Measurements from ENCODE around the gene CSN1S1. TPM values are rescaled to one million over a fixed set of nuclear protein-coding genes. Genes with fewer than 3 reads are reported as not detected.

The CSN1S1 gene
- total RNA-seq, 1 donor from 2014 or later = not detected

DNA sequence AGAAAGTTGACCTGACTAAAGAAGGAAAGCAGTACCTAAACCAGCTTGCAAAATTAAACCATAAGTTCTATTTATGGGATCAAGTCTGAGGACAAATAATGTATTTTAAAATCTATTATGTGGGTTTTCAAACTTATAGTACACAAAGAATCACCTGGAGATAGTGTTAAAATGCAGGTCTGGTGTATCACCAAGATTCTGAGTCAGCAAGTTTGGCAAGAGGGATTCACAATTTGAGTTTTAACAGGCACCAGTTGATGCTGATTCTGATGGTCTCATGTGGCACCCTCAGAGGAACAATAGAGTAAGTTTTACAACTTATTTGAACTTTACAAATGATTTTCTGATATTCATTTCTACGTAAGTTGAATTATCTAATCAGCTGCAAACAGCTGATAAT is 55.8 kb downstream of the CSN1S1 start:
- TF ChIP-seq EZH2phosphoT487 (IDR thresholded peaks at IDR 0.05) (no peak), EZH2 (IDR thresholded peaks at IDR 0.05) (no peak), CTCF (IDR thresholded peaks at IDR 0.05) (no peak)
- no peak for DNase-seq (ENCODE audit: low spot score)
- no peaks in the 10 kb centered on the region for H3F3A ChIP-seq (ENCODE audit: low read depth)
- H3K27me3 ChIP-seq = no peaks in the 10 kb centered on the region
- H3K9me3 Mint-ChIP-seq = no peaks in the 10 kb centered on the region
- no peaks in the 10 kb centered on the region for H3K4me1 Mint-ChIP-seq
- peaks cover 3% of the 10 kb centered on the region for H3K27me3 Mint-ChIP-seq (ENCODE audit: insufficient read depth, low read depth)
- no peak overlapping the region for H3K27ac Mint-ChIP-seq
- no peak overlapping the region for H2AFZ ChIP-seq (replicated peaks)
- H3K4me3 Mint-ChIP-seq = no peak overlapping the region
- H3K27ac ChIP-seq = no peak overlapping the region
- H4K20me1 ChIP-seq (ENCODE audit: low read depth) = no peaks in the 10 kb centered on the region
- no peaks in the 10 kb centered on the region for H3K36me3 Mint-ChIP-seq
- no peaks in the 10 kb centered on the region for H3K4me1 ChIP-seq
- no peak overlapping the region for H3K4me3 ChIP-seq
- H3K79me2 ChIP-seq (ENCODE audit: low read depth) = no peaks in the 10 kb centered on the region
- H3K9me3 ChIP-seq (ENCODE audit: low read depth) = no peaks in the 10 kb centered on the region
- no peak overlapping the region for H3K4me2 ChIP-seq
- H3K36me3 ChIP-seq = no peaks in the 10 kb centered on the region
- H3K9ac ChIP-seq = no peak overlapping the region

- Histone ChIP-seq H3K27ac (no peak overlapping the region), H3K4me3 (no peak overlapping the region), H3K4me2 (no peak overlapping the region), H4K20me1 (ENCODE audit: low read depth) (no peaks in the 10 kb centered on the region), H3K36me3 (no peaks in the 10 kb centered on the region), H3K9me3 (ENCODE audit: low read depth) (no peaks in the 10 kb centered on the region), H3K9ac (no peak overlapping the region), H2AFZ (replicated peaks) (no peak overlapping the region), H3F3A (ENCODE audit: low read depth) (no peaks in the 10 kb centered on the region), H3K27me3 (no peaks in the 10 kb centered on the region), H3K79me2 (ENCODE audit: low read depth) (no peaks in the 10 kb centered on the region), H3K4me1 (no peaks in the 10 kb centered on the region)
- TF ChIP-seq CTCF (IDR thresholded peaks at IDR 0.05) (no peak), EZH2phosphoT487 (IDR thresholded peaks at IDR 0.05) (no peak), EZH2 (IDR thresholded peaks at IDR 0.05) (no peak)
- Mint-ChIP-seq H3K27ac (no peak overlapping the region), H3K4me1 (no peaks in the 10 kb centered on the region), H3K27me3 (ENCODE audit: insufficient read depth, low read depth) (peaks cover 3% of the 10 kb centered on the region), H3K9me3 (no peaks in the 10 kb centered on the region), H3K36me3 (no peaks in the 10 kb centered on the region), H3K4me3 (no peak overlapping the region)
- no peak for DNase-seq (ENCODE audit: low spot score)
These were observed 60.1 kb downstream of the CSN1S1 start for GRCh38 chr4:69991016-69991415.

GRCh38 chr4:69994782-69995181 is 63.9 kb downstream of the CSN1S1 start:
- Histone ChIP-seq H3K4me3 (no peak overlapping the region), H2AFZ (replicated peaks) (no peak overlapping the region), H3K4me2 (no peak overlapping the region), H3K36me3 (no peaks in the 10 kb centered on the region), H3K4me1 (no peaks in the 10 kb centered on the region), H3K27ac (no peak overlapping the region), H3K9me3 (ENCODE audit: low read depth) (no peaks in the 10 kb centered on the region), H3K9ac (no peak overlapping the region), H4K20me1 (ENCODE audit: low read depth) (no peaks in the 10 kb centered on the region), H3K27me3 (no peaks in the 10 kb centered on the region), H3K79me2 (ENCODE audit: low read depth) (no peaks in the 10 kb centered on the region), H3F3A (ENCODE audit: low read depth) (no peaks in the 10 kb centered on the region)
- H3K4me3 Mint-ChIP-seq = no peak overlapping the region
- H3K36me3 Mint-ChIP-seq = no peaks in the 10 kb centered on the region
- no peak overlapping the region for H3K27ac Mint-ChIP-seq
- DNase-seq (ENCODE audit: low spot score) = no peak
- H3K4me1 Mint-ChIP-seq = no peaks in the 10 kb centered on the region
- no peaks in the 10 kb centered on the region for H3K27me3 Mint-ChIP-seq (ENCODE audit: insufficient read depth, low read depth)
- TF ChIP-seq CTCF (IDR thresholded peaks at IDR 0.05) = no peak
- no peak for TF ChIP-seq EZH2 (IDR thresholded peaks at IDR 0.05)
- no peak for TF ChIP-seq EZH2phosphoT487 (IDR thresholded peaks at IDR 0.05)
- no peaks in the 10 kb centered on the region for H3K9me3 Mint-ChIP-seq
